Epithelial cell of proximal tubule (primary cell): ENCODE results near the gene CALHM2. TPM values are rescaled to one million over a fixed set of nuclear protein-coding genes. Genes with fewer than 3 reads are reported as not detected.

ENCODE experiments used
- DNase-seq: peaks from one replicate; pipeline ENCODE4 v3.0.0-alpha.2; 2011; ENCODE audit warnings: low read depth
- H3K4me3 ChIP-seq: 2 replicates; pipeline ENCODE4 v1.5.1; 2011; ENCODE audit warnings: low read depth, mild to moderate bottlenecking, low read length
- CTCF ChIP-seq: conservative IDR thresholded peaks from 2 replicates; pipeline ENCODE4 v1.5.1; 2012; ENCODE audit warnings: low read depth, mild to moderate bottlenecking, low read length
- total RNA-seq: library from RNA; depleted of rRNA; stranded (reverse); fragments of >200 nt; gene quantifications from 2 replicates; pipeline ENCODE4 v1.2.3, GENCODE V29; 2015

Gene CALHM2
- total RNA-seq, 1 donor from 2014 or later: 4.7 TPM

GRCh38 chr10:103495321-103495720 lies 43.2 kb upstream of the CALHM2 start:
- no peak overlapping the region for H3K4me3 ChIP-seq
- no peak for TF ChIP-seq CTCF
- DNase-seq: no peak

GRCh38 chr10:103493916-103494877 lies 42.0 kb upstream of the CALHM2 start:
- H3K4me3 ChIP-seq: peak overlapping the region; percentile 40
- no peak for TF ChIP-seq CTCF
- no peak for DNase-seq

GRCh38 chr10:103493362-103493915 lies 41.3 kb upstream of the CALHM2 start, which contains the start of gene NEURL1:
NEURL1 (plus strand) TSS chr10:103493705; CDS start chr10:103494388, 683 bp downstream.
- H3K4me3 ChIP-seq: peak within 1 kb of the TSS; percentile 40
- TF ChIP-seq CTCF: no peak
- DNase-seq: no peak

- no peak for DNase-seq
- no peak overlapping the region for H3K4me3 ChIP-seq
- TF ChIP-seq CTCF: no peak
Measured at GRCh38 chr10:103492655-103493261, 40.6 kb upstream of the CALHM2 start.

- H3K4me3 ChIP-seq: no peak overlapping the region
- TF ChIP-seq CTCF: no peak
- peak; percentile 69 for DNase-seq
Measured at GRCh38 chr10:103491729-103492364, 39.7 kb upstream of the CALHM2 start.

- TF ChIP-seq CTCF: no peak
- DNase-seq: no peak
- H3K4me3 ChIP-seq: no peak overlapping the region
Measured at GRCh38 chr10:103490986-103491314, 38.8 kb upstream of the CALHM2 start.
